NCI-H146 treated with DMSO at 0.1 percent for 48 hours (cell line): ENCODE data around the gene IMPACT.

Source experiments
- DNase-seq: peaks from one replicate; lab custom pipeline; 2025; ENCODE audit not compliant: unreplicated experiment; lab: John Stamatoyannopoulos, UW

The IMPACT gene

GRCh38 chr18:24475926-24476589 lies 49.6 kb downstream of the IMPACT start:
- DNase-seq = no peak

GRCh38 chr18:24479371-24479770 lies 52.9 kb downstream of the IMPACT start:
- DNase-seq = no peak

- DNase-seq = no peak
Observed at GRCh38 chr18:24482821-24483220, 56.4 kb downstream of the IMPACT start.

GRCh38 chr18:24485681-24486080 lies 59.2 kb downstream of the IMPACT start:
- no peak for DNase-seq

GRCh38 chr18:24486684-24487083 lies 60.2 kb downstream of the IMPACT start:
- peak; percentile 25 for DNase-seq

GRCh38 chr18:24488824-24489493 lies 62.5 kb downstream of the IMPACT start:
- DNase-seq = peak; percentile 53

- no peak for DNase-seq
Observed at GRCh38 chr18:24490539-24490938, 64.1 kb downstream of the IMPACT start.

- DNase-seq = no peak
Observed at GRCh38 chr18:24491927-24492834, 65.7 kb downstream of the IMPACT start.

- no peak for DNase-seq
Observed at GRCh38 chr18:24494586-24494985, 68.1 kb downstream of the IMPACT start.

GRCh38 chr18:24497031-24497754 lies 70.7 kb downstream of the IMPACT start:
- DNase-seq = peak; percentile 74

- no peak for DNase-seq
Observed at GRCh38 chr18:24499814-24500213, 73.3 kb downstream of the IMPACT start.

GRCh38 chr18:24500217-24500616 lies 73.7 kb downstream of the IMPACT start:
- DNase-seq = no peak

- no peak for DNase-seq
Observed at GRCh38 chr18:24500766-24501165, 74.3 kb downstream of the IMPACT start.

GRCh38 chr18:24502667-24503523 lies 76.4 kb downstream of the IMPACT start:
- DNase-seq = no peak
